Measurements from ENCODE around the gene HSPB9. TPM values are rescaled to one million over a fixed set of nuclear protein-coding genes. Genes with fewer than 3 reads are reported as not detected.

The HSPB9 gene
- total and polyA plus RNA-seq, 9 of the 15 experiments (the other 6 are each of a cell fraction or from before 2014, with no cell fraction given), result 0.04 to 0.16 (median 0.08) TPM; not detected in 3

DNA sequence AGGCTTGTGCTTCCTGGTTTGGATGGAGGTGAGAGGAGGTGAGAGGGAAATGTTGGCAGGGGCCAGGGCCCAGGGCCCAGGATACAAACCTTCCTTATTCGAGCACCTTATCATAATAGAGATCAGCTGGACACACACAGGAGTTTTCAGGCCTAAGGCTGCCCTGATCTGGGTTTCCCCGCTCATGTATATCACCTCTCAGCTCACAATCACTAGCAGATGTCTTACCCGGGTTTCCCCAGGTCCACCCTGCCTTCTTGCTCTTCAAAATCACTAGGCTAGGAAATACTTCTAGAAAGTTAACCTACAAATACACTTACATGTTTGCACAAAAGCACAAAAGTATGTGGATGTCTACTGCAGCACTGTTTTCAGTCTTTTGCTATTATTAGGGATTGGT is 4.2 kb downstream of the HSPB9 start (continued):
- TF ChIP-seq CBX8 (IDR thresholded peaks at IDR 0.05; ENCODE audit: borderline replicate concordance, extremely low read depth, low read depth, low read length, poor library complexity, severe bottlenecking), result no peak
- no peak for TF ChIP-seq YBX1 (IDR thresholded peaks at IDR 0.05)
- no peak for TF ChIP-seq TRIM28 (IDR thresholded peaks at IDR 0.05)
- TF ChIP-seq ZNF354B (CRISPR knock-in tag; IDR thresholded peaks at IDR 0.05), result no peak

DNA sequence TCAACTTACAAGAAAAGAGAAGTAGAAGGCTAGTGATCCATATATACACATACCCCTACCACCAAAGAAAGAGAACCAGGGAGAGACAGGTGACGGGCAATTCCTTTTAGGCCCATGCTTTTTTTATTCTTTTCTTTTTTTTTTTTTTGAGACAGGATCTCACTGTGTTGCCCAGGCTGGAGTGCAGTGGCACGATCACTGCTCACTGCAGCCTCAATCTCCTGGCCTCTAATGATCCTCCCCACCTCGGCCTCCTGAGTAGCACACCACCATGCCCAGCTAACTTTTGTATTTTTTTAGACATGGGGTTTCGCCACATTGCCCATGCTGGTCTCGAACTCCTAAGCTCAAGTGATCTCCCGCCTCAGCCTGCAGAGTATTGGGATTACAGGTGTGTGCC is 4.8 kb downstream of the HSPB9 start:
- CTCF ChIA-PET (ENCODE audit: low intra/inter-chr PET ratio), result interaction anchor here (0.6 kb wide), 1 partner anchor 25 kb away, joined by 3 read pairs; no protein-coding TSS in a partner anchor
- POLR2A ChIA-PET, result interaction anchor here (1.9 kb wide), 1 partner anchor 11 kb away, joined by 6 read pairs; no protein-coding TSS in a partner anchor
- peak; percentile 70 for TF ChIP-seq ZNF121 (CRISPR knock-in tag; conservative IDR thresholded peaks at IDR 0.05)
- TF ChIP-seq, protein P1, sequence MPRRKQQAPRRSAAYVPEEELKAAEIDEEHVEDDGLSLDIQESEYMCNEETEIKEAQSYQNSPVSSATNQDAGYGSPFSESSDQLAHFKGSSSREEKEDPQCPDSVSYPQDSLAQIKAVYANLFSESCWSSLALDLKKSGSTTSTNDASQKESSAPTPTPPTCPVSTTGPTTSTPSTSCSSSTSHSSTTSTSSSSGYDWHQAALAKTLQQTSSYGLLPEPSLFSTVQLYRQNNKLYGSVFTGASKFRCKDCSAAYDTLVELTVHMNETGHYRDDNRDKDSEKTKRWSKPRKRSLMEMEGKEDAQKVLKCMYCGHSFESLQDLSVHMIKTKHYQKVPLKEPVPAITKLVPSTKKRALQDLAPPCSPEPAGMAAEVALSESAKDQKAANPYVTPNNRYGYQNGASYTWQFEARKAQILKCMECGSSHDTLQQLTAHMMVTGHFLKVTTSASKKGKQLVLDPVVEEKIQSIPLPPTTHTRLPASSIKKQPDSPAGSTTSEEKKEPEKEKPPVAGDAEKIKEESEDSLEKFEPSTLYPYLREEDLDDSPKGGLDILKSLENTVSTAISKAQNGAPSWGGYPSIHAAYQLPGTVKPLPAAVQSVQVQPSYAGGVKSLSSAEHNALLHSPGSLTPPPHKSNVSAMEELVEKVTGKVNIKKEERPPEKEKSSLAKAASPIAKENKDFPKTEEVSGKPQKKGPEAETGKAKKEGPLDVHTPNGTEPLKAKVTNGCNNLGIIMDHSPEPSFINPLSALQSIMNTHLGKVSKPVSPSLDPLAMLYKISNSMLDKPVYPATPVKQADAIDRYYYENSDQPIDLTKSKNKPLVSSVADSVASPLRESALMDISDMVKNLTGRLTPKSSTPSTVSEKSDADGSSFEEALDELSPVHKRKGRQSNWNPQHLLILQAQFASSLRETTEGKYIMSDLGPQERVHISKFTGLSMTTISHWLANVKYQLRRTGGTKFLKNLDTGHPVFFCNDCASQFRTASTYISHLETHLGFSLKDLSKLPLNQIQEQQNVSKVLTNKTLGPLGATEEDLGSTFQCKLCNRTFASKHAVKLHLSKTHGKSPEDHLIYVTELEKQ (CRISPR knock-in tag; IDR thresholded peaks at IDR 0.05), result no peak
- no peaks in the 10 kb centered on the region for H3K9me1 ChIP-seq (ENCODE audit: control insufficient read depth, insufficient read depth, low read length)
- H3K4me3 ChIP-seq, result no peak overlapping the region
- no peak overlapping the region for H3K4me2 ChIP-seq (ENCODE audit: insufficient read depth, low read length)
- WGBS (ENCODE audit: insufficient coverage, low coverage, missing lambda C conversion rate), result 95% methylated on average over 6 of the region's 6 CpGs
- H3K4me1 ChIP-seq (replicated peaks in 1 of 2; ENCODE audit: control insufficient read depth in 2 of 2, insufficient read depth in 2 of 2, low read length in 2 of 2), result peaks cover 0 to 8% of the 10 kb centered on the region in 2 experiments; a peak in 2 of 5 replicates
- H3K79me2 ChIP-seq (ENCODE audit: control insufficient read depth, insufficient read depth, low read length), result peaks cover 19% of the 10 kb centered on the region; the same call in 2 of the 3 replicates
- no peak for DNase-seq (ENCODE audit: extremely low read depth in 1 of 4, low spot score in 3 of 4)
- in situ Hi-C loops (cut with MboI) (no loop called here), intact Hi-C loops (cut with micrococcal nuclease) (no loop called here)
- H3K27ac ChIP-seq (ENCODE audit: extremely low read depth, low read depth, low read length), result no peak overlapping the region
- no peak overlapping the region for H3K9ac ChIP-seq (ENCODE audit: insufficient read depth in 1 of 2, low read depth in 2 of 2, low read length in 2 of 2)
- no peaks in the 10 kb centered on the region for H3K9me3 ChIP-seq (replicated peaks; ENCODE audit: control insufficient read depth, insufficient read depth, low read depth, low read length)
- peaks cover 81% of the 10 kb centered on the region for H3K36me3 ChIP-seq (ENCODE audit: control insufficient read depth, insufficient read depth, low read length)
- H4K20me1 ChIP-seq (replicated peaks; ENCODE audit: control insufficient read depth, insufficient read depth, low read length), result 0 out of 2 replicates have a peak, but pooled peaks cover 3% of the 10 kb centered on the region
- no peak for ATAC-seq
- FAIRE-seq, result no peak
- BruUV-seq (replicated peaks), result no TSS peak
- no peak overlapping the region for H2AFZ ChIP-seq (ENCODE audit: low read depth, low read length)
- H3K27me3 ChIP-seq (ENCODE audit: control insufficient read depth in 2 of 2, insufficient read depth in 2 of 2, low read length in 2 of 2), result no peaks in the 10 kb centered on the region
